GM21367 (cell line): ENCODE data around the gene SPRY1.

Experiments
- ATAC-seq: cut with Tn5 transposase; IDR thresholded peaks from one replicate; pipeline ENCODE4 v1.9.1; 2021; ENCODE audit not compliant: unreplicated experiment

Gene SPRY1

GRCh38 chr4:123408471-123409084 lies 12.0 kb downstream of the SPRY1 start:
- ATAC-seq = no peak

- ATAC-seq = no peak
These were observed 12.7 kb downstream of the SPRY1 start for GRCh38 chr4:123409334-123409733.

DNA sequence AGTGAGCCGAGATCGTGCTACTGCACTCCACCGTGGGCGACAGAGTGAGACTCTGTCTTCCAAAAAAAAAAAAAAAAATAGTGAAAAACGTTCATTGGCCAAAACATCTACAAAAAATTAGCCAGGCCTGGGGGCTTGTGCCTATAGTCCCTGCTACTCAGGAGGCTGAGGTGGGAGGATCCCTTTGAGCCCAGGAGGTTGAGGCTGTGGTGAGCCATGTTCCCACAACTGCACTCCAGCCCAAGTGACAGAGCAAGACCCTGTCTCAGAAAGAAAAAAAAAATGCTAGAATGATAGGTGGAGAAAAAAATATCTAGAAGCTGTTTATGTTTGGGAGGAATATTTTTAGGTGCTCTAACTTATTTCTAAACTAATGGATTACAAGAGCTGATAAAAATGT lies 14.9 kb downstream of the SPRY1 start:
- ATAC-seq = no peak

- ATAC-seq = peak; percentile 76
These were observed 15.5 kb downstream of the SPRY1 start for GRCh38 chr4:123412091-123412505.

GRCh38 chr4:123412700-123413512 lies 16.3 kb downstream of the SPRY1 start:
- ATAC-seq = no peak

DNA sequence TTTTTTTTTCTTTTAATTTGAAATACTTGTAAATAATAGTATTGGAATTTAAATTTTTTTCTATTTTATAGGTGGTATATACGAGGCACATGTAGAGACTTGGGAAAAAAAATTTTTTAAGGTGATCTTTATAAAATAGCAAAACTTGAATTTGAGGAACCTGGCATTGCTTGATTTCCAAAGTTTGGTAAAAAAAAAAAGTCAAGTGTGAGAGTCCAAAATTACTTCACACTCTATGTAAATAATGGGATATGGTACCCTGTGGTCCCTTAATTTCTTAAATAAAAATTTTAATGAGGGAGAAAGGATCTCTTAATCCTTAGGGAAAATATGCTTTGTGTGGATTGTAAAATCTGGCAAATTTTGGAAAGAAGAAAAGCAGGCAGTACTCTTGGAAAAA lies 19.0 kb downstream of the SPRY1 start:
- ATAC-seq = no peak

DNA sequence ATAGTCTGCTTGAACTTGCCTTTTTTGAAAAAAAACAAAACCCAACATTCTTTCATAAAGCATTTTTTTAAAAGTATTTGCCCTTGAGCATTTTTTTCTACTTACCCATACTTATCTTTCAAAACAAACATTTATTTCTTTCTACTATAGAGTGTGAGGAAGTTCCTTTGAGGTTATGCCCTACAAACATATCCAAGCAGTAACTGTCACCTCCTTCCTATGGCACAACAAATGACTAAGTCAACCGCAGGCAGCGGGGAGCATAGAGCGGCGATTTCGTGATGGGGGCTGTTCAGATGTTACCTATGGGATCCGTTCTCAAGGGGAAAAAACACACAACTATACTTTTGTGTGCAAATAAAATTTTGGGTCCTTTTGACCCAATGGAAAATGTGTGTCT lies 19.4 kb downstream of the SPRY1 start:
- ATAC-seq = no peak

DNA sequence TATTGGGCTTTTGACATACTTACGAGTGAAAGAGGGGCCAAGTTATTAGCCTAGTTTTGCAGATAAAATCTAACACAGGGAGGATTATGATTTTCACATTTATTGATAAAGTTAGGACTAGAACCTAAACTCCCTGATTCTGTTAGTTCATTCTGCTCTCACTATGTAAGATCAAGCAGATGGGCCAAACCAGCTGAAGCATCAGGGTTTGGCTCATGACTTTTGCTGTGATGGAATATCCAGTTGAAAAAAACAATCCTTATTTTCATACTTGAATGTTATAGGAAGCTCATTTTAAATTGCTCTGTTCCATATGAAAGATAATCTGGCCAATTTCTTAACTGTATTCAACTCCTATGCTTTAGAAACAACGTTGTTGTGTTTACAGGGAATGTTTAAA lies 21.2 kb downstream of the SPRY1 start:
- ATAC-seq = no peak

DNA sequence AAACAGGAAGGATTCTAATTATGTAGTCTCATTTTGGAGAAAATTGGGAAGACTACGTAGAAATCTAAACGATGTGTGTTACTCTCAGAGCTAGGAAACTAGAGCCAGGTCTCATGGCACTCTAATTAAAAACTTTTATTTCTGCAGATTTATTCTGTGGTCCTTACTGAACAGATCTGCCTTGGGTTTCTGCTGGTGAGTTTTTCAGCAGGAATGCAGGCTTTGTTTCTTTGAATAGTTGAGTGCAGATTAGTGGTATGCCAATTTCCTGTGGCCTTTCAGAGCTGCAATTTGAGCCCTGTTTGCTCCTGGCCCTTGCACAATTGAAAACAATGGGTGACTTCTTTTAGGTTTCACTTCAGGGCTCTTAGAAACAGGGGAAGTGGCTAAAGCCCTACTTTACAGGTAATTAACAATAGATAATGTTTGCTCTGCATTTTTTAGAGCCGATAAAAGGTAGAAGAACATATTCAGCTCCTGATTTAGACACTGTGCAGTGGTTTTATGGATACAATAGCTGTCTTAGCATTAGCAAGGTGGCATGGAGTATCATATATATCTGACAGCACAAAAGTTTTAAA lies 21.8 kb downstream of the SPRY1 start:
- peak; percentile 84 for ATAC-seq

DNA sequence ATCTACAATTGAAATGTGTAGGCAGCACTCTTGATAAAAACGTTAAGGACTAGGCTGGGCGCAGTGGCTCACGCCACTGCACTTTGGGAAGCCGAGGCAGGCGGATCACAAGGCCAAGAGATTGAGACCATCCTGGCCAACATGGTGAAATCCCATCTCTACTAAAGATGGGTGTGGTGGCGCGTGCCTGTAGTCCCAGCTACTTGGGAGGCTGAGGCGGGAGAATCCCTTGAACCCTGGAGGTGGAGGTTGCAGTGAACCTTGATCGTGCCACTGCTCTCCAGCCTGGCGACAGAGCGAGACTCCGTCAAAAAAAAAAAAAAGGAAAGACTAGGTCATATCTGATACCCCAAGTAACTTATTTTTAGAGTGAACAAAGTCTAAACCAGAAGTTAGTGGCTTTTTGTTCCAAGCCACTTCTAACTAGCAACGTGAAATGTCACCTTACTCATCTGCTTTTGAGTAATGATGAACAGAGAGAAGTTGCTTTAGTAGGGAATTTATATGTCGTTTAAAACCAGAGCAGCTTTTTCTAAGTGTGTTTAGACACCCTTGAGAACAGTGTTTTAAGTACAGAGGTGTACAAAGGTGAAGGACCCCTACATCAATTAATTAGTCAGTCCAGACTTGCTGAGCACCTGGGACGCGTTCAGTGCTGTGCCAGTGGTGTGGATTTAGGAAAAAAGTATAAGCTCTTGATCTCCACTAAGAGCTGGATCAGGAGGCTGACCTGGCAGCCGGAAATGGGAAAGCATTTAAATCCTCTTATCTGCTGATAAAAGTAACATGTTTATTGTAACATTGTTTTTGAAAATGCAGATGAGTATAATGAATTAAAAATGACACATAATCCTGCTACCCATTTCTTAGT lies 23.5 kb downstream of the SPRY1 start:
- no peak for ATAC-seq

DNA sequence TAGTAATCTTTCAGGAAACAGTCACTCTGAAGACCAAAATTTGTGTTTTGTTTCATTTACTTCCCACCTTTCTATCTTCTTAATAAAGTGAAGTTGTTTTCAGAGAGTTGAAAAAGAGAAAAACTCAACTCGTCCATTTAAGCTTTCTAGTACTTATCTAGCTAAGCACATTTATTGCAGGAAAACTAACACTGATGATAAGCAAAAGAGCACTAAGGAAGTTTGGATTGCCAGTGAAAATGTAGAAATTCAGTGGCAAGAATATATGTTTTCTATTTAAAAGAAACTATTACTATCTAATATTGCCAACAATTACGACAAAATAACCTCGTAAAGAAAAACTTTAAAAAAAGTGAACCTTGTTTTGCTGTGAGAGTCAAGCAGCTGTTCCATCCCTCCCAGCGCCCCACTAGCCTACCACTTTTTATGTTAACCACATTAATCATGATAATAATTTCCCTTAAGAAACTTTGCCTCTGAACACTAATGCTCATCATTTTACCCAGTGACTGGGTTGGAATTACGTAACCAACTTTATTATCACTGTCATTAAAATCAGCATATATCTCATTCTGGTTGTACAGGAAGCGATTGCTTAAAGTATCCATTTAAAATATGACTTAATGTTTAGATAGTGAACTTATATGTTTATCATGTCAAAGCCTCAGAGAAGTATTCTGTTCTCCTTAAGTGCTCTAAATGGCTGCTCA lies 24.8 kb downstream of the SPRY1 start:
- no peak for ATAC-seq

GRCh38 chr4:123421937-123422781 lies 25.6 kb downstream of the SPRY1 start:
- ATAC-seq = no peak

DNA sequence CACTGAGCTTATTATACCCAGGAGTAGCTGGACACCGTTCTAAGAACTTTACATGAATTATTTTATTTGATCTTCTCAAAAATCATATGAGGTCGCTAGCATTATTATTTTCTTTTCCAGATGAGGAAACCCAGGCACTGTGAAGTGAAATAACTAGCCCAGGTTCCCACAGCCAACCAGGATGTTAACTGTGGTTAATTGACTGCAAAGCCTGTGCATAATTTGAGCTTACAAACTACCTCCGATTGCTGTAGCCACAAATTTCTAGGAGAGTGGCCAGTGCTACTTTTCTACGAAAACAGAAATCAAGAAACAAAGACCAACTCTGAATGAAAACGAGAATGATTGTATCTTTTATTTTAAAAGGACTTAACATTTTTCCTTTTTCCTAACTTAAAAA lies 27.2 kb downstream of the SPRY1 start:
- ATAC-seq = no peak

- no peak for ATAC-seq
These were observed 31.4 kb downstream of the SPRY1 start for GRCh38 chr4:123427951-123428350.

DNA sequence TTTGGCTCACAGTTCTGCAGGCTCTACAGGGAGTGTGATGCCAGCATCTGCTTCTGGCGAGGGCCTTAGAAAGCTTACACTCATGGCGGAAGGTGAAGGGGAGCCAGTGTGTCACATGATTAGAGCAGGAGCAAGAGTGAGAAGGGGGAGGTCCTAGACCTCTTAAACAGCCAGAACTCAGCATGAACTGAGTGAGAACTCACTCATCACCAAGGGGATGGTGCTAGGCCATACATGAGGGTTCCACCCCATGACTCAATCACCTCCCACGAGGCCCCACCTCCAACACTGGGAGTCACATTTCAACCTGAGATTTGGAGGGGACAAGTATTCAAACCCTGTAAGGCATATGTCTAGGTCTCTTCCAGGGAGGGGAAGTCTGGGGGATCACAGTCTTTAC lies 33.4 kb downstream of the SPRY1 start:
- ATAC-seq = no peak

DNA sequence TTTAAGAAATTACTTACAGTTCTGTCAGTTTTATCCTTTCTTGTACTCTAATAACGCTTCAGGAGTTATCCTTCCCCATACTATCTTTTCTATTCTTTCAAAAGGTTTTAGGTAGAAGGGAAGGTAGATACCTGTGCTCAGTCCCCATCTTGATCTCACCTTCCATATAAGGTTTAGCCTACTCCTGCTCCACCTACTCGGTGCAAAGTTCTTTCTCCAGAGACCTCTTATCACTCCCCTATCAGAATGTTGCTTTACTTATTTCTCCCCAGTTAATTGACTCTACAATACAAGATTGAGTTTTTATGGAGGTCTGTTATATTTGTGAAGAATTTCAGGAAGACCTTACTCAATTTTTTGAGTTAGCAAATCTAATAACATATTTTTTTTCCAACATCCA lies 33.9 kb downstream of the SPRY1 start:
- no peak for ATAC-seq

DNA sequence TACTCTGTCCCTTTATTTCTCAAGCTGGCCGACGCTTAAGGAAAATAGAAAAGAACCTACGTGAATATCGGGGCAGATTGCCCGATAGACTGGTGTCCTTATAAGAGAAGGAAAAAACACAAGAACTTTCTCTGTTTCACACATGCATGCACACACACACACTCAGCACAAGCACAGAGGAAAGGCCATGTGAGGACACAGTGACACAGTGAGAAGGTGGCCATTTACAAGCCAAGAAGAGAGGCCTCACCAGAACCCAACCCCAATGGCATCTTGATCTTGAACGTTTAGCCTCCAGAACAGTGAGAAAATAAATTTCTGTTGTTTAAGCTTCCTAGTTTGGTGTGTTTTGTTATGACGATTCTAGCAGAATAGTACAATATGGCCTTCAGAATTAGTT lies 37.0 kb downstream of the SPRY1 start:
- ATAC-seq = no peak

DNA sequence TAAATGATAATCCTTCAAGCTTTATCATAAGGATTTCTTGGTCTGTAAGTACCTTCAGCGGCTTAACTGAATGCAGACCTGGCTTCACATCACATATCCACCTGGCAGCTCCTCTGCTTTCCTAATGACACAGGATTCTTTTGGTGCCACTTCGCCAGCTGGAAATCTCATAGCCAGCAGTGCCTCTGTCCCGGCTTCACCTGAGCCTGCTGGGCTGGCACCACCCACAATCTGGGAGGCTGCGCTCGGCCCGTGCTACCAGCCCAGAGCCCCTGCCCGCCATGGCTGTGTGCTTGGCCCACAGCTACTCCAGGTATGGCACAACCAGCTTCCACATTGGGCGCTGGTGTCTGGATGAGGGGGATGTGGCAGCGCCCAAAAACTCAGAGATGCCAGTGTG lies 37.4 kb downstream of the SPRY1 start:
- no peak for ATAC-seq

GRCh38 chr4:123435246-123436113 lies 38.9 kb downstream of the SPRY1 start:
- no peak for ATAC-seq
